H1 (cell line): ENCODE results near the gene NAXD. TPM values are rescaled to one million over a fixed set of nuclear protein-coding genes. Genes with fewer than 3 reads are reported as not detected.

ENCODE experiments used
- CHD1 ChIP-seq: IDR thresholded peaks from 2 replicates; pipeline ENCODE4 v1.6.1; 2012; ENCODE audit warnings: low read depth, low read length, improper control_type of control experiment
- POU5F1 ChIP-seq: IDR thresholded peaks from 2 replicates; pipeline ENCODE4 v1.6.1; 2011; ENCODE audit warnings: low read depth, mild to moderate bottlenecking, low read length, moderate library complexity
- SRF ChIP-seq: IDR thresholded peaks from 2 replicates; pipeline ENCODE4 v1.6.1; 2011; ENCODE audit warnings: mild to moderate bottlenecking, low read depth, low read length, moderate library complexity
- TAF1 ChIP-seq: IDR thresholded peaks from 2 replicates; pipeline ENCODE4 v1.6.1; 2011; ENCODE audit warnings: mild to moderate bottlenecking, low read depth, low read length
- polyA plus RNA-seq, 7 experiments: library from polyadenylated mRNA; depleted of rRNA in 3 of 7; stranded (reverse) in 5 of 7; unstranded in 2 of 7; fragments of >200 nt in 5 of 7; fragments of 200-250 nt in 2 of 7; gene quantifications; 1 replicate in 5 of 7; 2 replicates in 1 of 7; 4 replicates in 1 of 7; pipeline versions ENCODE4 v1.2.1 to v1.2.3, GENCODE V29; 2011 to 2013; ENCODE audit warnings: missing spikeins in 2 of 7, mixed read lengths in 2 of 7
- total RNA-seq: library from RNA; stranded (reverse); fragmentation: NEBNext Ultra II Directional; extraction: Animal tissue kit (Norgen Biotek cat#: 25700); gene quantifications from 2 replicates; pipeline ENCODE4 v1.2.1, GENCODE V29; 2021
- TF ChIP-seq, protein P1 (sequence below): IDR thresholded peaks from 2 replicates; pipeline ENCODE4 v1.6.1; 2012; ENCODE audit warnings: low read length, inconsistent platforms

The NAXD gene
- total and polyA plus RNA-seq, 2 of the 8 experiments (the other 6 are each of a cell fraction or from before 2014, with no cell fraction given): 25.4 to 35.5 TPM

GRCh38 chr13:110615322-110616102 is at the start of gene NAXD (continued):
- TF ChIP-seq, protein P1, sequence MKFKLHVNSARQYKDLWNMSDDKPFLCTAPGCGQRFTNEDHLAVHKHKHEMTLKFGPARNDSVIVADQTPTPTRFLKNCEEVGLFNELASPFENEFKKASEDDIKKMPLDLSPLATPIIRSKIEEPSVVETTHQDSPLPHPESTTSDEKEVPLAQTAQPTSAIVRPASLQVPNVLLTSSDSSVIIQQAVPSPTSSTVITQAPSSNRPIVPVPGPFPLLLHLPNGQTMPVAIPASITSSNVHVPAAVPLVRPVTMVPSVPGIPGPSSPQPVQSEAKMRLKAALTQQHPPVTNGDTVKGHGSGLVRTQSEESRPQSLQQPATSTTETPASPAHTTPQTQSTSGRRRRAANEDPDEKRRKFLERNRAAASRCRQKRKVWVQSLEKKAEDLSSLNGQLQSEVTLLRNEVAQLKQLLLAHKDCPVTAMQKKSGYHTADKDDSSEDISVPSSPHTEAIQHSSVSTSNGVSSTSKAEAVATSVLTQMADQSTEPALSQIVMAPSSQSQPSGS: no peak
- TF ChIP-seq CHD1 (no peak), SRF (no peak), POU5F1 (no peak), TAF1 (peak; percentile 44; the same call in 1 of the 2 replicates)
